H1 (cell line): ENCODE results near the gene HAT1. TPM values are rescaled to one million over a fixed set of nuclear protein-coding genes. Genes with fewer than 3 reads are reported as not detected.

ENCODE experiments used
- BCL11A ChIP-seq, 2 experiments: IDR thresholded peaks; one replicate each; pipeline ENCODE4 v1.6.1; 2011; ENCODE audit warnings: low read depth in 2 of 2, low read length in 2 of 2, mild to moderate bottlenecking in 2 of 2
- BRCA1 ChIP-seq: IDR thresholded peaks from 2 replicates; pipeline ENCODE4 v1.6.1; 2012; ENCODE audit warnings: low read depth, low read length, improper control_type of control experiment
- CBX5 ChIP-seq: fragments of 300-800, 300-1000 bp; sonication (generic); IDR thresholded peaks from 2 replicates; pipeline ENCODE4 v1.7.1; 2016; ENCODE audit warnings: antibody characterized with exemption, low read length, low read depth
- CREB1 ChIP-seq: IDR thresholded peaks from 2 replicates; pipeline ENCODE4 v1.6.1; 2012; ENCODE audit warnings: inconsistent platforms
- GTF2F1 ChIP-seq: IDR thresholded peaks from 2 replicates; pipeline ENCODE4 v1.6.1; 2012; ENCODE audit warnings: low read depth, low read length, improper control_type of control experiment, borderline replicate concordance
- HDAC2 ChIP-seq, 2 experiments: fragments of 300-600 bp in 1 of 2; sonication (generic) in 1 of 2; IDR thresholded peaks; 2 replicates each; pipeline ENCODE4 v1.6.1; 2011 to 2012; ENCODE audit warnings: low read depth in 2 of 2, low read length in 2 of 2, mild to moderate bottlenecking in 2 of 2, moderate library complexity in 2 of 2, borderline replicate concordance in 1 of 2, inconsistent platforms in 1 of 2
- JUN ChIP-seq: IDR thresholded peaks from 2 replicates; pipeline ENCODE4 v1.6.1; 2011; ENCODE audit warnings: low read depth, mild to moderate bottlenecking, improper control_type of control experiment, low read length
- KDM1A ChIP-seq: fragments of 200-600, 300-600 bp; sonication (generic); IDR thresholded peaks from 2 replicates; pipeline ENCODE4 v1.7.1; 2016; ENCODE audit warnings: mild to moderate bottlenecking, low read length, borderline replicate concordance
- KDM4A ChIP-seq: IDR thresholded peaks from one replicate; pipeline ENCODE4 v1.7.1; 2012; ENCODE audit warnings: low read depth, mild to moderate bottlenecking, moderate library complexity, low read length, inconsistent platforms; ENCODE audit not compliant: severe bottlenecking
- KDM5A ChIP-seq: fragments of 200-600 bp; IDR thresholded peaks from 2 replicates; pipeline ENCODE4 v1.7.1; 2012; ENCODE audit warnings: mild to moderate bottlenecking, low read length, inconsistent platforms, mixed read lengths
- PHF8 ChIP-seq: fragments of 200-600 bp; sonication (generic); conservative IDR thresholded peaks from 2 replicates; pipeline ENCODE4 v1.7.1; 2012; ENCODE audit warnings: low read depth, mild to moderate bottlenecking, inconsistent platforms, low read length, moderate library complexity
- POLR2AphosphoS5 ChIP-seq: IDR thresholded peaks from 2 replicates; pipeline ENCODE4 v1.6.1; 2011; ENCODE audit warnings: low read depth, low read length
- RBBP5 ChIP-seq: IDR thresholded peaks from 2 replicates; pipeline ENCODE4 v1.7.1; 2012; ENCODE audit warnings: low read depth, mild to moderate bottlenecking, inconsistent platforms, low read length, moderate library complexity, borderline replicate concordance
- RXRA ChIP-seq: IDR thresholded peaks from 2 replicates; pipeline ENCODE4 v1.6.1; 2011; ENCODE audit warnings: low read depth, mild to moderate bottlenecking, low read length, moderate library complexity; ENCODE audit not compliant: insufficient read depth
- SP4 ChIP-seq: IDR thresholded peaks from 2 replicates; pipeline ENCODE4 v1.6.1; 2012; ENCODE audit warnings: low read length, inconsistent platforms
- TAF1 ChIP-seq: IDR thresholded peaks from 2 replicates; pipeline ENCODE4 v1.6.1; 2011; ENCODE audit warnings: mild to moderate bottlenecking, low read depth, low read length
- TBP ChIP-seq: IDR thresholded peaks from 2 replicates; pipeline ENCODE4 v1.6.1; 2011; ENCODE audit warnings: low read depth, low read length, improper control_type of control experiment
- TEAD4 ChIP-seq: IDR thresholded peaks from 2 replicates; pipeline ENCODE4 v1.6.1; 2012; ENCODE audit warnings: low read depth, low read length, inconsistent platforms, mixed read lengths
- polyA plus RNA-seq, 7 experiments: library from polyadenylated mRNA; depleted of rRNA in 3 of 7; stranded (reverse) in 5 of 7; unstranded in 2 of 7; fragments of >200 nt in 5 of 7; fragments of 200-250 nt in 2 of 7; gene quantifications; 1 replicate in 5 of 7; 2 replicates in 1 of 7; 4 replicates in 1 of 7; pipeline versions ENCODE4 v1.2.1 to v1.2.3, GENCODE V29; 2011 to 2013; ENCODE audit warnings: missing spikeins in 2 of 7, mixed read lengths in 2 of 7
- total RNA-seq: library from RNA; stranded (reverse); fragmentation: NEBNext Ultra II Directional; extraction: Animal tissue kit (Norgen Biotek cat#: 25700); gene quantifications from 2 replicates; pipeline ENCODE4 v1.2.1, GENCODE V29; 2021
- TF ChIP-seq, protein P1 (sequence below): IDR thresholded peaks from 2 replicates; pipeline ENCODE4 v1.6.1; 2011; ENCODE audit warnings: low read depth, mild to moderate bottlenecking, low read length; ENCODE audit not compliant: insufficient read depth
- TF ChIP-seq, protein P2 (sequence below): IDR thresholded peaks from 2 replicates; pipeline ENCODE4 v1.6.1; 2011; ENCODE audit warnings: low read length, improper control_type of control experiment
- TF ChIP-seq, protein P3 (sequence below): IDR thresholded peaks from 2 replicates; pipeline ENCODE4 v1.6.1; 2012; ENCODE audit warnings: inconsistent platforms

The HAT1 gene
- total and polyA plus RNA-seq, 2 of the 8 experiments (the other 6 are each of a cell fraction or from before 2014, with no cell fraction given), result 44.6 to 74.2 TPM

DNA sequence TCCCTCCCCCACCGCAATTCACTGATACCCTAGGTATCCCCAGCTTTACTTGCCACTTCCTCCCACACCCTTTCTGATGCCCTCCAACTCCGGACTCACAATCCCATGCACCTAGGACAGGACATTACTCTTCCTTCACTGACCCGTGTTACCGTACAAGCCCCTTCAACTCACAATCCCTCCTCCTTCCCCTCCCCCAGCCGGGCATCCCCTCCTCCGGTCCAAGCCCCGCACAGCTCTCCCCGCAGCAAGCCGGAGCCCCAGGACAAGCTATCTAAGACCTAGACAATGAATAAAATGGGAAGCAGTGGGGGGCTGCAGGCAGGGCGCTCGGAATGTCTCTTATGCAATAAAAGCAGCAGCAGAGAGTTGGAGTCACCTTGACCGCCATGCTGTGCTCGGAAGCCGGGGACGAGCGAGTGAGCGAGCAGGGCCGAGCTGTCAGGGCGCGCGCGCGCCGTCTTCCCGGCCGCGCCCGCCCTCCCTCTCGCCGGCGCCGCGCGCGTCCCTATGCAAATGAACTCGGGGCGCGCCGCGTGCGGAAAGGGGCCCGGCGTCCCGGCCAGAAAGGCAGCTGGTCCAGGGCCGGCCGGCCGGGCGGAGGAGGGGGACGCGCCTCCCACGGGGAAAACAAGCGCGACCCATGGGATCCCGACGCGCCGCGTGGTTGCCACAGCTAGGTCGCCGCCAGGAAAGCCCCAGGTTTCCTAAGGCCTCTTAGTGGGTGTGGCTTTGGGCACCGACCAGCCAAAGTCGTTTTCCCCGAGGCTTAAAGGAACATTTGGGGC is 28.2 kb upstream of the HAT1 start, which contains the start of gene SLC25A12 (continued):
- TF ChIP-seq GTF2F1 (no peak), KDM5A (no peak), POLR2AphosphoS5 (peak; percentile 43; the same call in 1 of the 2 replicates), PHF8 (peak; percentile 76), TBP (no peak; the same call in 1 of the 2 replicates), SP4 (no peak), BCL11A (IDR thresholded peaks at IDR 0.05; ENCODE audit: low read depth in 2 of 2, low read length in 2 of 2) (no peak), BRCA1 (no peak), RBBP5 (peak; percentile 72; the same call in 1 of the 2 replicates), CREB1 (no peak), RXRA (no peak), JUN (no peak), TAF1 (peak; percentile 74), CBX5 (no peak), KDM4A (peak; percentile 93), TEAD4 (0 out of 2 replicates have a peak, but pooled peaks have one; percentile 42), HDAC2 (IDR thresholded peaks at IDR 0.05; ENCODE audit: borderline replicate concordance in 1 of 2, low read depth in 2 of 2, low read length in 2 of 2) (peak in 1 of 2 experiments; percentile 89; a peak in 2 of 4 replicates), KDM1A (0 out of 2 replicates have a peak, but pooled peaks have one; percentile 16)
- TF ChIP-seq, protein P1, sequence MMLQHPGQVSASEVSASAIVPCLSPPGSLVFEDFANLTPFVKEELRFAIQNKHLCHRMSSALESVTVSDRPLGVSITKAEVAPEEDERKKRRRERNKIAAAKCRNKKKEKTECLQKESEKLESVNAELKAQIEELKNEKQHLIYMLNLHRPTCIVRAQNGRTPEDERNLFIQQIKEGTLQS, result no peak
- TF ChIP-seq, protein P2, sequence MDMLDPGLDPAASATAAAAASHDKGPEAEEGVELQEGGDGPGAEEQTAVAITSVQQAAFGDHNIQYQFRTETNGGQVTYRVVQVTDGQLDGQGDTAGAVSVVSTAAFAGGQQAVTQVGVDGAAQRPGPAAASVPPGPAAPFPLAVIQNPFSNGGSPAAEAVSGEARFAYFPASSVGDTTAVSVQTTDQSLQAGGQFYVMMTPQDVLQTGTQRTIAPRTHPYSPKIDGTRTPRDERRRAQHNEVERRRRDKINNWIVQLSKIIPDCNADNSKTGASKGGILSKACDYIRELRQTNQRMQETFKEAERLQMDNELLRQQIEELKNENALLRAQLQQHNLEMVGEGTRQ, result no peak
- TF ChIP-seq, protein P3, sequence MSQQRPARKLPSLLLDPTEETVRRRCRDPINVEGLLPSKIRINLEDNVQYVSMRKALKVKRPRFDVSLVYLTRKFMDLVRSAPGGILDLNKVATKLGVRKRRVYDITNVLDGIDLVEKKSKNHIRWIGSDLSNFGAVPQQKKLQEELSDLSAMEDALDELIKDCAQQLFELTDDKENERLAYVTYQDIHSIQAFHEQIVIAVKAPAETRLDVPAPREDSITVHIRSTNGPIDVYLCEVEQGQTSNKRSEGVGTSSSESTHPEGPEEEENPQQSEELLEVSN, result no peak
